C4-2B (cell line): Measurements from ENCODE around the gene ZNF234.

Experiments used
- ZFX ChIP-seq: fragments of 450-650 bp; IDR thresholded peaks from 2 replicates; pipeline ENCODE4 v1.6.1; 2017
- TF ChIP-seq, protein P1 (sequence below): fragments of 450-650 bp; conservative IDR thresholded peaks from 2 replicates; pipeline ENCODE4 v1.5.1; 2017; ENCODE audit warnings: mild to moderate bottlenecking

DNA sequence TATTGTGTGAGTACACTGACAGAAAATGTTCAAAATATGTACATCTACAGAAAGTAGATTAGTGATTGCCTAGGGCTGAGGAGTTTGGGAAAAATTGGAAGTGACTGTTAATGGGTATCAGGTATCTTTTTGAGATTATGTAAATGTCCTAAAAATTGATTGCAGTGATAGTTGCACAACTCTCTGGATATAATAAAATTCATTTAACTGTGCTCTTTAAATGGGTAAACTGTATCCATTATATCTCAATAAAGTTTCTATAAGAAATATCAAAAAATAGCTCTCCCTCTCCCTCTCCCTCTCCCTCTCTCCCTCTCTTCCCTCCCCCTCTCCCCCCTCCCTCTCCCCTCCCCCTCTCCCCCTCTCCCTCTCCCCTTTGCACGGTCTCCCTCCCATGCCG, 61.6 kb downstream of the ZNF234 start:
- no peak for TF ChIP-seq ZFX
- TF ChIP-seq, protein P1, sequence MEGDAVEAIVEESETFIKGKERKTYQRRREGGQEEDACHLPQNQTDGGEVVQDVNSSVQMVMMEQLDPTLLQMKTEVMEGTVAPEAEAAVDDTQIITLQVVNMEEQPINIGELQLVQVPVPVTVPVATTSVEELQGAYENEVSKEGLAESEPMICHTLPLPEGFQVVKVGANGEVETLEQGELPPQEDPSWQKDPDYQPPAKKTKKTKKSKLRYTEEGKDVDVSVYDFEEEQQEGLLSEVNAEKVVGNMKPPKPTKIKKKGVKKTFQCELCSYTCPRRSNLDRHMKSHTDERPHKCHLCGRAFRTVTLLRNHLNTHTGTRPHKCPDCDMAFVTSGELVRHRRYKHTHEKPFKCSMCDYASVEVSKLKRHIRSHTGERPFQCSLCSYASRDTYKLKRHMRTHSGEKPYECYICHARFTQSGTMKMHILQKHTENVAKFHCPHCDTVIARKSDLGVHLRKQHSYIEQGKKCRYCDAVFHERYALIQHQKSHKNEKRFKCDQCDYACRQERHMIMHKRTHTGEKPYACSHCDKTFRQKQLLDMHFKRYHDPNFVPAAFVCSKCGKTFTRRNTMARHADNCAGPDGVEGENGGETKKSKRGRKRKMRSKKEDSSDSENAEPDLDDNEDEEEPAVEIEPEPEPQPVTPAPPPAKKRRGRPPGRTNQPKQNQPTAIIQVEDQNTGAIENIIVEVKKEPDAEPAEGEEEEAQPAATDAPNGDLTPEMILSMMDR = no peak
